ENCODE data around the gene GDPD1. TPM values are rescaled to one million over a fixed set of nuclear protein-coding genes. Genes with fewer than 3 reads are reported as not detected.

GDPD1 gene
- total and polyA plus RNA-seq, 9 of the 15 experiments (the other 6 are each of a cell fraction or from before 2014, with no cell fraction given): 5.7 to 15.2 (median 9.3) TPM

DNA sequence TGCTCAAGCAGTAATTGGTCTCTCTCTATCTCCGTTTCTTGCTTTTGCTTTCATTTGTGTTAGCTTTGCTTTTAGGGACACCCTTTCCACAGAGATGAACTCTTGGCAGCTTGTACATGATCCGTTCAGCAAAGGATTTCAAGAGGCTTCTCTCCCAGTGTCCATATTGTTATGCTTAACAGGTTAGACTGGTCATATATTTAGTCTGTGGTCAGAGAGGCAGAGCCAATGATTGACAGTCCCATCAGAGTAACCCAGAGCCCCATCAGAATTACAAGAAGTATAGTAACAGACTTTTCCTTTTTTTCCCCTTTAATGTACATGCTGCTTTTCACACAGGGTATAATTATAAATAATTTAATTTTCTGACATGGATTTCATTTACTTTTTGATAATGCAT, 34.4 kb downstream of the GDPD1 start:
- CTCF ChIA-PET (ENCODE audit: low intra/inter-chr PET ratio): no interaction called here
- FAIRE-seq: no peak
- 48% methylated on average over 2 of the region's 2 CpGs for WGBS (ENCODE audit: insufficient coverage, low coverage, missing lambda C conversion rate)
- Histone ChIP-seq H3K9me1 (ENCODE audit: control insufficient read depth, insufficient read depth, low read length) (no peaks in the 10 kb centered on the region), H3K9ac (ENCODE audit: insufficient read depth in 1 of 2, low read depth in 2 of 2, low read length in 2 of 2) (no peak overlapping the region), H3K9me3 (replicated peaks; ENCODE audit: control insufficient read depth, insufficient read depth, low read depth, low read length) (no peaks in the 10 kb centered on the region), H3K79me2 (ENCODE audit: control insufficient read depth, insufficient read depth, low read length) (no peaks in the 10 kb centered on the region), H3K4me3 (no peak overlapping the region), H3K27me3 (ENCODE audit: control insufficient read depth in 2 of 2, insufficient read depth in 2 of 2, low read length in 2 of 2) (no peaks in the 10 kb centered on the region), H3K36me3 (ENCODE audit: control insufficient read depth, insufficient read depth, low read length) (peaks cover 13% of the 10 kb centered on the region; the same call in 1 of the 3 replicates), H3K27ac (ENCODE audit: extremely low read depth, low read depth, low read length) (no peak overlapping the region), H2AFZ (ENCODE audit: low read depth, low read length) (no peak overlapping the region), H3K4me2 (ENCODE audit: insufficient read depth, low read length) (no peak overlapping the region), H3K4me1 (replicated peaks in 1 of 2; ENCODE audit: control insufficient read depth in 2 of 2, insufficient read depth in 2 of 2, low read length in 2 of 2) (no peaks in the 10 kb centered on the region), H4K20me1 (replicated peaks; ENCODE audit: control insufficient read depth, insufficient read depth, low read length) (no peaks in the 10 kb centered on the region)
- in situ Hi-C loops (cut with MboI): no loop called here
- POLR2A ChIA-PET: interaction anchor here (0.5 to 1.2 kb wide), 2 partner anchors 10 to 101 kb away, joined by 3 to 4 read pairs; no protein-coding TSS in a partner anchor
- no TSS peak for BruUV-seq (replicated peaks)
- no peak for DNase-seq (ENCODE audit: extremely low read depth in 1 of 4, low spot score in 3 of 4)
- ATAC-seq: peak; percentile 22; the same call in 1 of the 3 replicates
- intact Hi-C loops (cut with micrococcal nuclease): no loop called here
- TF ChIP-seq SAP30 (IDR thresholded peaks at IDR 0.05; ENCODE audit: borderline replicate concordance, insufficient read depth, low read depth, low read length, poor library complexity, severe bottlenecking) (no peak), ZNF444 (CRISPR knock-in tag; IDR thresholded peaks at IDR 0.05) (no peak), ZNF224 (CRISPR knock-in tag; IDR thresholded peaks at IDR 0.05) (no peak)
- TF ChIP-seq, protein P1, sequence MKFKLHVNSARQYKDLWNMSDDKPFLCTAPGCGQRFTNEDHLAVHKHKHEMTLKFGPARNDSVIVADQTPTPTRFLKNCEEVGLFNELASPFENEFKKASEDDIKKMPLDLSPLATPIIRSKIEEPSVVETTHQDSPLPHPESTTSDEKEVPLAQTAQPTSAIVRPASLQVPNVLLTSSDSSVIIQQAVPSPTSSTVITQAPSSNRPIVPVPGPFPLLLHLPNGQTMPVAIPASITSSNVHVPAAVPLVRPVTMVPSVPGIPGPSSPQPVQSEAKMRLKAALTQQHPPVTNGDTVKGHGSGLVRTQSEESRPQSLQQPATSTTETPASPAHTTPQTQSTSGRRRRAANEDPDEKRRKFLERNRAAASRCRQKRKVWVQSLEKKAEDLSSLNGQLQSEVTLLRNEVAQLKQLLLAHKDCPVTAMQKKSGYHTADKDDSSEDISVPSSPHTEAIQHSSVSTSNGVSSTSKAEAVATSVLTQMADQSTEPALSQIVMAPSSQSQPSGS (CRISPR knock-in tag; IDR thresholded peaks at IDR 0.05): no peak
- TF ChIP-seq, protein P2, sequence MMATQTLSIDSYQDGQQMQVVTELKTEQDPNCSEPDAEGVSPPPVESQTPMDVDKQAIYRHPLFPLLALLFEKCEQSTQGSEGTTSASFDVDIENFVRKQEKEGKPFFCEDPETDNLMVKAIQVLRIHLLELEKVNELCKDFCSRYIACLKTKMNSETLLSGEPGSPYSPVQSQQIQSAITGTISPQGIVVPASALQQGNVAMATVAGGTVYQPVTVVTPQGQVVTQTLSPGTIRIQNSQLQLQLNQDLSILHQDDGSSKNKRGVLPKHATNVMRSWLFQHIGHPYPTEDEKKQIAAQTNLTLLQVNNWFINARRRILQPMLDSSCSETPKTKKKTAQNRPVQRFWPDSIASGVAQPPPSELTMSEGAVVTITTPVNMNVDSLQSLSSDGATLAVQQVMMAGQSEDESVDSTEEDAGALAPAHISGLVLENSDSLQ (IDR thresholded peaks at IDR 0.05): peak; percentile 78

Measured in K562 (cell line).